H1 (cell line): ENCODE results near the gene CFAP20. TPM values are rescaled to one million over a fixed set of nuclear protein-coding genes. Genes with fewer than 3 reads are reported as not detected.

Source experiments
- BACH1 ChIP-seq: IDR thresholded peaks from 2 replicates; pipeline ENCODE4 v1.6.1; 2012; ENCODE audit warnings: low read length, improper control_type of control experiment
- CEBPB ChIP-seq: IDR thresholded peaks from 2 replicates; pipeline ENCODE4 v1.6.1; 2012; ENCODE audit warnings: low read depth, low read length
- CHD2 ChIP-seq: IDR thresholded peaks from 2 replicates; pipeline ENCODE4 v1.6.1; 2012; ENCODE audit warnings: low read length, improper control_type of control experiment
- FOSL1 ChIP-seq: IDR thresholded peaks from 2 replicates; pipeline ENCODE4 v1.6.1; 2011; ENCODE audit warnings: mild to moderate bottlenecking, low read depth, low read length, moderate library complexity; ENCODE audit not compliant: insufficient read depth
- NANOG ChIP-seq: IDR thresholded peaks from 2 replicates; pipeline ENCODE4 v1.6.1; 2011; ENCODE audit warnings: low read length, low read depth, mild to moderate bottlenecking, inconsistent platforms; ENCODE audit not compliant: insufficient read depth, poor library complexity, severe bottlenecking
- SIX5 ChIP-seq: IDR thresholded peaks from 2 replicates; pipeline ENCODE4 v1.6.1; 2011; ENCODE audit warnings: mild to moderate bottlenecking, low read depth, low read length
- TEAD4 ChIP-seq: IDR thresholded peaks from 2 replicates; pipeline ENCODE4 v1.6.1; 2012; ENCODE audit warnings: low read depth, low read length, inconsistent platforms, mixed read lengths
- polyA plus RNA-seq, 7 experiments: library from polyadenylated mRNA; depleted of rRNA in 3 of 7; stranded (reverse) in 5 of 7; unstranded in 2 of 7; fragments of >200 nt in 5 of 7; fragments of 200-250 nt in 2 of 7; gene quantifications; 1 replicate in 5 of 7; 2 replicates in 1 of 7; 4 replicates in 1 of 7; pipeline versions ENCODE4 v1.2.1 to v1.2.3, GENCODE V29; 2011 to 2013; ENCODE audit warnings: missing spikeins in 2 of 7, mixed read lengths in 2 of 7
- total RNA-seq: library from RNA; stranded (reverse); fragmentation: NEBNext Ultra II Directional; extraction: Animal tissue kit (Norgen Biotek cat#: 25700); gene quantifications from 2 replicates; pipeline ENCODE4 v1.2.1, GENCODE V29; 2021

The CFAP20 gene
- total and polyA plus RNA-seq, 2 of the 8 experiments (the other 6 are each of a cell fraction or from before 2014, with no cell fraction given), result 45.6 to 65.4 TPM

- TF ChIP-seq BACH1, result no peak
- no peak for TF ChIP-seq FOSL1
- TF ChIP-seq CHD2, result no peak
- no peak for TF ChIP-seq SIX5
- no peak for TF ChIP-seq TEAD4
- no peak for TF ChIP-seq NANOG
- TF ChIP-seq CEBPB, result no peak
- TF ChIP-seq, all 59 proteins: peak for 0
Measured at GRCh38 chr16:58116081-58116480, 13.1 kb downstream of the CFAP20 start (continued).
